HL-60 (cell line): ENCODE measurements around the gene SLC44A5.
A peak's percentile ranks its signal among the peaks of the same experiment; 100 is the strongest.
"Not testable (repeated sequence)": the region's sequence is repeated elsewhere in the genome, so short reads cannot be mapped to it uniquely, and the experiment has no call there.

Source experiments
- DNase-seq, 2 experiments: peaks; one replicate each; pipeline ENCODE4 v3.0.0-alpha.2; 2010 to 2020; ENCODE audit warnings: low read depth in 1 of 2, low spot score in 1 of 2
- H3K27ac ChIP-seq: fragments of 250-450 bp; sonication (Bioruptor Pico); replicated peaks from 2 replicates; pipeline ENCODE4 v1.5.1; 2020; ENCODE audit warnings: mild to moderate bottlenecking, moderate library complexity
- H3K27me3 ChIP-seq: fragments of 250-450 bp; sonication (Bioruptor Pico); 2 replicates; pipeline ENCODE4 v1.5.1; 2021; ENCODE audit warnings: mild to moderate bottlenecking, moderate library complexity; ENCODE audit not compliant: insufficient read depth, poor library complexity, severe bottlenecking
- H3K4me3 ChIP-seq: replicated peaks from 2 replicates; pipeline ENCODE4 v1.5.1; 2011; ENCODE audit warnings: mild to moderate bottlenecking, control low read depth, low read length; ENCODE audit not compliant: insufficient read depth
- CTCF ChIP-seq: IDR thresholded peaks from one replicate; pipeline ENCODE4 v1.5.1; 2011; ENCODE audit warnings: low read length, control low read depth, inconsistent platforms; ENCODE audit not compliant: insufficient read depth
- GABPA ChIP-seq: IDR thresholded peaks from 2 replicates; pipeline ENCODE4 v1.6.1; 2012; ENCODE audit warnings: low read depth
- POLR2AphosphoS5 ChIP-seq: IDR thresholded peaks from 2 replicates; pipeline ENCODE4 v1.6.1; 2012; ENCODE audit warnings: low read depth
- REST ChIP-seq: IDR thresholded peaks from 2 replicates; pipeline ENCODE4 v1.6.1; 2012; ENCODE audit warnings: low read depth; ENCODE audit not compliant: insufficient replicate concordance
- SPI1 ChIP-seq: IDR thresholded peaks from 2 replicates; pipeline ENCODE4 v1.6.1; 2012; ENCODE audit warnings: low read depth, mild to moderate bottlenecking, borderline replicate concordance

Gene SLC44A5

GRCh38 chr1:75274920-75275506 is 335.9 kb downstream of the SLC44A5 start:
- no peak for TF ChIP-seq POLR2AphosphoS5

GRCh38 chr1:75273110-75273509 is 337.8 kb downstream of the SLC44A5 start:
- TF ChIP-seq REST (no peak), SPI1 (peak; percentile 74)
- Histone ChIP-seq H3K27ac (no peak overlapping the region), H3K27me3 (no peaks in the 10 kb centered on the region), H3K4me3 (no peak overlapping the region)
- no peak for DNase-seq

More at GRCh38 chr1:75274920-75275506, 335.9 kb downstream of the SLC44A5 start:
- H3K27ac ChIP-seq, result no peak overlapping the region
- DNase-seq, result no peak
- no peaks in the 10 kb centered on the region for H3K27me3 ChIP-seq
- no peak overlapping the region for H3K4me3 ChIP-seq

GRCh38 chr1:75265792-75266191 is 345.1 kb downstream of the SLC44A5 start:
- H3K27me3 ChIP-seq, result no peaks in the 10 kb centered on the region
- no peak for TF ChIP-seq GABPA
- TF ChIP-seq POLR2AphosphoS5, result no peak
- peak; percentile 3 for TF ChIP-seq CTCF

GRCh38 chr1:75264112-75264511 is 346.8 kb downstream of the SLC44A5 start:
- no peak overlapping the region for H3K4me3 ChIP-seq
- no peak for DNase-seq
- no peaks in the 10 kb centered on the region for H3K27me3 ChIP-seq
- no peak for TF ChIP-seq GABPA
- TF ChIP-seq SPI1, result no peak
- no peak for TF ChIP-seq REST
- no peak for TF ChIP-seq POLR2AphosphoS5
- TF ChIP-seq CTCF, result no peak
- H3K27ac ChIP-seq, result no peak overlapping the region

More at GRCh38 chr1:75265792-75266191, 345.1 kb downstream of the SLC44A5 start:
- Histone ChIP-seq H3K4me3 (no peak overlapping the region), H3K27ac (no peak overlapping the region)
- peak in 1 of 2 experiments; percentile 1 for DNase-seq

GRCh38 chr1:75263616-75264015 is 347.3 kb downstream of the SLC44A5 start:
- not testable (repeated sequence) for H3K4me3 ChIP-seq, H3K27ac ChIP-seq, DNase-seq, H3K27me3 ChIP-seq

GRCh38 chr1:75261946-75262345 is 349.0 kb downstream of the SLC44A5 start:
- H3K27me3 ChIP-seq, H3K4me3 ChIP-seq, H3K27ac ChIP-seq, DNase-seq: not testable (repeated sequence)
